HG02763 (cell line): ENCODE data around the gene LYVE1.

ENCODE experiments used
- ATAC-seq: cut with Tn5 transposase; IDR thresholded peaks from one replicate; pipeline ENCODE4 v1.9.1; 2021; ENCODE audit warnings: mild to moderate bottlenecking, moderate library complexity; ENCODE audit not compliant: unreplicated experiment

Gene LYVE1

DNA sequence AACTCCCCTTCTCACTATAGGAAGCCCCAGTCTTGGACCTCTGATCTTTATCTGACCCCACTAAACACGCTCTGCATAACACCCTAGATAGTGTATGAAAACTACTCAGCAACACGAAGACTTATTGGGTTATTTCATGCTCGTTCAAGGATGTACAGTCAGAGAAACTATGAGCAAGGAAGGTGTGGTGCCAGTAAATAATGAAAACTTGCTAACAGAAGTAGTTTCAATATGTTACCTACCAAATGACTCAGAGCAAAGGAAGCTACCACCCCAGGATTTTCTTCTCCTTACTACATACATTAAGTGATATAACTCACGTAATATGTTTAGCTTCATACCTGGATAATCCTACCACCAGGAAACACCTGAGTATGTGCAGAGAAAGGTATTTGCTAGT, 25.9 kb upstream of the LYVE1 start:
- ATAC-seq = no peak

DNA sequence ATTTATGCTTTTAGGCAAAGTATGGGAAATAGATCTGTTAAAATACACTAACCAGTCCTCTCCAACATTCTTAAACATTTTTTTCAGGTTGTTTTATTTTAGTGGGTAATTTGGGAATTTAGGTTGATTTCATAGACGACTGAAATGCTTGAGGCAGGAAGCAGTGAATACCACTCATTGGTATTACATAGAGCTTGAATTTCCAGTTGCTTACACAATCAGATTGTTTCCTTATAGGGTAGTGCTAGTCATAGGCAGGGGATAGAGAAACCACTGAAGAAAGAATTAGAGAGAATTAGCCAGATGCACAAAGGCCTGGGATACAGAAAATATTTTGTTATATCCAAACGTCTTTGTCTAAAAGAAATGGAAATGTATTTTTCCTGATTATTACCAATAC, 23.9 kb upstream of the LYVE1 start:
- no peak for ATAC-seq

DNA sequence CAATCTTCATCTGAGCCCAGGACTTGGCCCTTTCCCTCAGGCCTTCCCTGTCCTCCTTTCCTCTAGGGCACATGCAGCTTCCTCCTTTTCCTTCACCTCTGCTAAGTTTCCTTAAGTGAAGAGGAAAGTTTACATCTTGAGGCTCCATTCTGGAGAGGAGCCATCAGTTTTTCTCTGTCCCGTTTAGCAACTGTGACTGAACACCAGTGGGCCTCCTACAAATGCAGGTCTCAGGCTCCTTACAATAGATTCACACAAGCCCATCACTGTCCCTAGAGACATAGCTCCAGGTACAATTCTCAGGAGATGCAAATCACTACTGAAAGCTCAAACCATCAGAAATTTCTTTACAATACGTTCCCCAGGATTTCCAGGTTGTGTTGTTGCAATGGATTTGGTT, 23.3 kb upstream of the LYVE1 start:
- no peak for ATAC-seq

DNA sequence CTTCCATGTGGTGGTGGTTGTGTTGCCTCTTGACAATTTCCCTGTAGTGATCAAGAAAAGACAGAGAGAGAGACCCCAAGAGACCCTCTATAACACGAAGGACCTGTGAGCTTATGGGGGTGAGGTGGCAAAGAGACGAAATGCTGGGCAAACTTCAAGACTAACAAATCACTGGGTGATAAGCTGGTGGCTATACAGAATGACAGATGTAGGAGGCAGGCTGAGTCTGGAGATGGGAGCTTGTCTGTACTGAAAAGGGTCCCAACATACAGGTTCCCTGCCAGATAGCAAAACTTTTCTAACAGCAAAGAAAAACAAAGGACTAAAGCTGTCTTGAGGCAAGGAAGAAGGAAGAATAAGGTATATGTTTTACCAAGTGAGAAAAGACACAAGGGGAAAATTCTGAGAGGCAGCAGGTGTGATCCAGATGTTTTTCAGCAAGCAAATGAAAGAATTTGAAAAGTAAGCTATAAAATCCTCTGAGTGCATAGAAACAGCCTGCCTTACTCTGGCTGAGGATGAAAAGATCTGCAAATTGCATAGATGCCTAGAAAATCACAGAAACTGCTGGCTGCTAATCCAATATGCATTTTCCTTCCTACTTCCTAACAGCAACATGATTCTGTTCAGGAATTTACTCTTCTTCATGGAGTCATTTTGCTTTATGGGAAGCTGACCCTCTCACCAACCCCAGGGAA, 21.9 kb upstream of the LYVE1 start:
- ATAC-seq = no peak

DNA sequence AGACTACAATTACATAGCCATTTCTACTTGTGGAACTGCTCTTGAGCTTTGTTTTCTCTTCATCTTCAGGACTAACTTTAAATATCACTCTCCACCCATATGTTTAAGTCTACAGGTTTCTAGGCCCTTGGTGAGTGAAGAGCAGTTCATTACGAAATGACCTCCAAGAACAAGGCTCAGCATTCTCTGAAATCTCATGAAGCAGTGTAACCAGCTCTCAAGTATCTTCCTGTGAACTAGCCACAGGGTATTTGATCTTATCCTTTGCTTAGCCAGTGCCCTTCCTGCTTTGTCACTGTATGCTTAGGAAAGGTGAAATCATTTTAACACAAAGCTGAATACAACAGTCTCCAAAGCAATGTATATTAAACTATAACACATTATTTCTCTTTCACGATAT, 20.4 kb upstream of the LYVE1 start:
- ATAC-seq = no peak

DNA sequence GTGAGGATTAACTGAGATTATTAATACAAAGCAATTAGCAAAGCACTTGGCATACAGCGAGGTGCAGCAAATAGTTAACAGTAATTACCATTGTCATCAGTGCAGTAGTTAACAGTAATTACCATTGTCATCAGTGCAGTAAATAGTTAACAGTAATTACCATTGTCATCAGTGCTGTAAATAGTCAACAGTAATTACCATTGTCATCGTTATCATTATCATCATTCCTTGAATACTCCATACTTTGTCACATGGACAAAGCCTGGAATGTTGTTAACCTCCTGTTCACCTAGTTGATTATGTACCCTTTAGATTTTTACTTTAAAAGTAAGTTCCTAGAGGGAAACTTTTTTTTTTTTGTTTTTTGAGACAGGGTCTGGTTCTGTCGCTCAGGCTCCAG, 19.5 kb upstream of the LYVE1 start:
- no peak for ATAC-seq

DNA sequence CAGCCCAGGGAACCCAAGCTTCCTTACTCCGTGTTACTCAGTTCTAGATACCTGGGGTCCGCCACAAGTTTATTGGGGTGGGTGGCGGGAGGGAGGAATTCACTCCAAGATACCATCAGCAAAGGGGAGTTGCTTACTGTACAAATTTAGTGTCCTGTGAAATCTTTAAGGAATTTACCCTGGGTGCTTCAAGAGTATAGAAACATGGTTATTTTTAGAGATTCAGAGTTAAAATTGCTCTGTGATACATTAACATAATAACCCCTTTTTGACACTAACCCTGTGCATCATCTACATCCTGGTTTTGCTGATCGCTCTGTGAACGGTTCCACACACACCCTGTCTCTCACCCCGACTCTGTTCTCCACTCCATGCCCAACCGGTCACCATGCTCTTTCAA, 18.9 kb upstream of the LYVE1 start:
- no peak for ATAC-seq

DNA sequence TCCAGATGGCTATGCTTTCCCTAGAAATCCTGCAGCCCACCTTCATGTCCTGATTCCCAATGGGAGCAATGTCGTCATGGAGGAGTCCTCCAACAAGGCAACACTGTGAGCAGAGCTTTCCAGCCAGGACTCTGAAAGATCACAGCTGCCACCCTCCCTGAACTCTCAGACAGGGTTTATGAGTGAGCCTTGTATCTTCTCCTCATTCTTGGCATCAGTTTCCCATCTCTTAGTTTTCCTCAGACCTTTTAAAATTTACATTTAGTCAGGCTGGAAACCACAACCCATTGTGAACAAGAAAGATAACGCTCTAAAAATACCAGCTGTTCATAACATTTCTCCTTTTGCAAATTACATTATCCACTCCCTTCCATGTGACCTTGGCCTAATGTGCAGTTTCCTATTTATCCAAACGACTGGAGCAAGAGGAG, 15.6 kb upstream of the LYVE1 start:
- no peak for ATAC-seq

DNA sequence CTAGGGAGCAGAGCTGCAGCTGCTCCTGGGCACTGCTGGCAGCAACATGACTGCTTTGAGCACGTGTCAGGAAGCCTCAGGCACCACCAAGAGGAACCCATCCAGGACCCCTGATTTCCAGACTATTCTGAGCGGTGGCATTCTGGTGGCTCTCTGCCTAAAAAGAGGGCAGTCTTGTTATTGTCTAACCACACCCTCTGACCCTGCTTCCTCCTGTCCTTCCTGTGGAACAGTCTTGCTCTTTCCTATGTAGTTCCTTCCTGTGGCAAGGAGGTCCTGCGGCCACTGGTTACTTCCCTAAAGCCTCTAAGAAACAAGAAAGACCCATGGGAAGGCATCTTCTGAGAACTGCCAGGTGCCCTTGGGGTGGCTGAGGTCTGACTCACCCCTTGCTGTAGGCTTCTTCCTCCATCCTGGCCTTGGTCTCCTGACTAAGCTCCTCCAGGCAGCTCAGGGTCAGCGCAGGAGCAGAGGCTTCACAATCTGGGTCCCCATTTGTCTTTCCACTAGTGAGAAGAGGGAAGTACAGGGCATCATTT, 13.1 kb upstream of the LYVE1 start:
- ATAC-seq = no peak

DNA sequence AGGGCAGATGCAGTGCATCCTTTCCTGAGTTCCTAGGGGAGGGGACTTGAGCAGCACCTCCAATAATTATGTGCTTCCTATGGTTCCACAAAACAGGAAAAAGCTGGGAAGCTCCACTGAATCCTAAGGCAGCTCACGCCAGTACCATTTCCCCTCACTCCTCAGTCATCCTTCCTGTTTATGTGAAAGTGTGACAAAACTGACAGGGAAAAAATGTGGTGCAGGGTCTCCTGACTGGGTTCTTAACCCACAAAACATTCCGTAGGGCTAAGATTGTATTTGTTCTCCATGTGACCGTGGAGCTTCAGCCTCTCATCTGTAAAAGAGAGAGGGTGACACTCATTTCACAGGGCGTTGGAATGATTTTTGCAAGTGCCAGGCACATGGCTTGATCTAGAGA, 12.2 kb upstream of the LYVE1 start:
- no peak for ATAC-seq

DNA sequence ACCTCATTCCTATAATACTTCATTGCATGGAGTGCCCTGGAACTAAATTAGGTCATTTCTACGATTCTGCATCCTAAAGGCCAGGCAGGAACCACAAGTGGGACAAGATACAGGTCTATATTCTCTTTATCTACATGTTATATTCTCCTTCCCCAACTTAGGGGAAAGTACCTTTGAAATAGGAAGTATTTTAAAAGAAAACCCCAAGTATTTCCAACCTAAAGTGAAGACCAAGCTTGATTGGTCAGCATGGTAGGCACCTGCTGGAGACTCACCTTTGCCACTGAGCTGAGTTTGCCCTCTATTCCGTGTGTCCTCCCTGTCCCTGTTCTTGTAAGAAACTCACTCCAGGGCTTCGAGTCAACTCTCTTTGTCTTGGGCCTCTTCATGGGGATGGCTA, 11.2 kb upstream of the LYVE1 start:
- no peak for ATAC-seq

- no peak for ATAC-seq
Observed at GRCh38 chr11:10576035-10576398, 7.6 kb upstream of the LYVE1 start.

DNA sequence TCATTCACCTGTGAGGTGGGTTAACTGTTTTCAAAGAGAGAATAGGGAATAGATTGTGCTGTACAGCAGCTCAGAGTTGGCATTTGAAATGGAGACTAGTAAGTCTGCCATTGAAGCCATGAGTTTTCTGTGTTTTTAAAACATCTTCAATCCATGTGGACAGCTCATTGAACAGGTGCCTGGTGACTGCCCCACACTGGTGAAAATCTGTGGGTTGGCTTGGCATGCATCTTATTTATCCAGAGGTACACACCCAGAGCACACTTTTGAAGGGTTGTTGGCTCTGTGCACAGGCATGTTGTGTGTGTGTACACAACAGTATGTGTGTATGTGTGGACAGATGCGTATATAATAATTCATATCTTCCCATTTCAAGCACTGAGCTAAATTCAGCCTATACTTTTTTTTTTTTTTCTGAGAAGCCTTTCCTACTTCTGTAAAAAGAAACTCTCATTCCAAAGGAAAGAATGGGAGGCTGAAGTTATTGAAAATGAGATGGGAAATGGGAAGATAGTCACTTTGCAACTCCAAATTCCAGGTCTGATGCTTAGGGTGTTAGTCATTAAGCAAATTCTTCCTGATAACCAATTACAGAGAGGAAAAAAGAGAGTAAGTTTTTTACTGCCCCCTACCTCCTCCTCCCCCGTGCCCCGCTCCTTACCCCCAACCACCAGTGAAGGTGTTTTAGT, 7.0 kb upstream of the LYVE1 start:
- ATAC-seq = no peak

GRCh38 chr11:10573556-10573955, 5.1 kb upstream of the LYVE1 start:
- no peak for ATAC-seq

DNA sequence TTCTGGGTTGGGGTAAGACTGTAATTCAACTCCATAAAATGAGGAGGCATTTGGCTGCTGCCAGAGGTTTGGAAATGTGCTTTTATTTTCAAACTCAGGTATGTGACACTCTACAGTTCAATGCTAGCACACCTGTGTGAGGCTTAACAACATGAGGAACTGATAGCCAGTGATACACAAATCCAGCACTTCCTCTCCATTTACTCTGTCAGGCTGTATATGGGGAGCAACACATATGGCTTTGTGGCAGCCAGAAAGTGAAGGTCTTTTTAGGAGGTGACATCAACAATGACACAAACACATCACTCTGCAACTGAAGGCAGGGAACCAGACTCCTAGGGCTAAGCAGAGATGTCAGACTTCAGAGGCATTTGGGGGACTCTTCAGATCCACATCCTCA, 4.6 kb upstream of the LYVE1 start:
- ATAC-seq = no peak

- no peak for ATAC-seq
Observed at GRCh38 chr11:10572533-10572932, 4.1 kb upstream of the LYVE1 start.

- no peak for ATAC-seq
Observed at GRCh38 chr11:10567446-10567845, 1.0 kb downstream of the LYVE1 start.

DNA sequence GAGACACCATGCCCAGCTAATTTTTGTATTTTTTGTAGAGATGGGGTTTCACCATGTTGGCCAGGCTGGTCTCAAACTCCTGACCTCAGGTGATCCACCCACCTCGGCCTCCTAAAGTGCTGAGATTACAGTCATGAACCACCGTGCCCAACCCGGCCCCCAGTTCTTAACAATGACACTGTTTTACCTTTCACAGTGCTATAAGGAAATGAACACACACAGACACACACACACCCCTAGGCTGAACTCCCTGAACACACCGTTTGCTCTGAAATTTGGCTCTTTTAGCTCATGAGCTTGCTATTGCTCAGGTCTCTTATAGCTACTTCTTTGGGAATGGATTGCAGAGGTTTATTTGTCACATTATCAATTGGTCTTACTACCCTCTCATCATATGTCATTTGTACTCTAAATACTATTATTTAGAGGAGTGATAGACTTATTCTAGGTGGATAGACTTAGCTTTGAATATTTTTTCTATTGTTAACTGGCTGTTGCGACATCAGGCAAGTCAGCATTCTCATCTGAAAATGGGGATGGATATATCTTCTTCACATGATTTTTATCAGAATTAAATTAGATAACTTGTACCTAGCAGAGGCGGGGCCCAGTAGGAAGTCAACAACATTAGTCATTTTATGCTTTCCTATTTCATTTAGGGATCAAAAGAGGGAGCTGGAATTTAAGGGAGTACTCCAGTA, 2.1 kb downstream of the LYVE1 start:
- ATAC-seq = no peak

- ATAC-seq = no peak
Observed at GRCh38 chr11:10565493-10565892, 3.0 kb downstream of the LYVE1 start.

GRCh38 chr11:10564696-10565318, 3.7 kb downstream of the LYVE1 start:
- no peak for ATAC-seq

DNA sequence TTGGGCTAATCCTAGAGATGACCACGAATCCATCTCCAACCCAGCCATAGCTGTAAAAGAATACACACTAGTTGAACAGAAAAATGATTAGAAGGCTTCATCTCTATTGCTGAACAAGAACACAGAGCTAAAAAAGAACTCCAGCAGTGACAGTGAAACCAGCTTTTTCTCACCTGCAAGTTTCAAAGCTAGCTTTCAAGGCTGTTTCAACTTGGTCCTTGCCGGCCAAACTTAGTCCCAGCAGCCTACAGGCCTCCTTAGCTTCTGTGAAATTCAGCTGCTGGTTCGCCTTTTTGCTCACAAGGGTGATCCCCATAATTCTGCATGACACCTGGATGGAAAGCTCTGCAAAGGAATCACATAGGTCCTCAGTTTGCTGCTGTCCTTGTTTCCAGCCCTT, 4.4 kb downstream of the LYVE1 start:
- ATAC-seq = no peak

- no peak for ATAC-seq
Observed at GRCh38 chr11:10561947-10562346, 6.5 kb downstream of the LYVE1 start.
